GM18870 (cell line): Measurements from ENCODE around the gene EPHB2.
"Not testable (repeated sequence)": the region's sequence is repeated elsewhere in the genome, so short reads cannot be mapped to it uniquely, and the experiment has no call there.

Source experiments
- ATAC-seq: cut with Tn5 transposase; IDR thresholded peaks from one replicate; pipeline ENCODE4 v1.9.1; 2021; ENCODE audit warnings: moderate library complexity; ENCODE audit not compliant: unreplicated experiment

Gene EPHB2

DNA sequence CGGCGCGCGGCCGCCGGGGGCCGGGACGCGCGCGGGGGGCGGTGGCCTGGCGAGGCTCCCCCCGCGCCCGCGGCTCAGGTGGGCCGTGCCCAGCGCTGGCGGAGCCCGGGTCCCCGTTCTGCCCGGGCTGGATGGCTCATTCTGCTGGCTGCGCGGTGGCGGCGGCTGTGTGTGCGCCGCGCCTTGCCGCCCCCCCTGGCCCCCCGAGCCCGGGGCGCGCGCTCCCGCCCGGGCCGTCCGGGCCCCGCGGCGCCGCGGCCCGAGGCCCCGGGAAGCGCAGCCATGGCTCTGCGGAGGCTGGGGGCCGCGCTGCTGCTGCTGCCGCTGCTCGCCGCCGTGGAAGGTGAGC lies at the start of gene EPHB2:
Gene EPHB2 (plus strand): TSS at position 139 of the 349 bp plus-strand sequence. CDS start 144 bp downstream, at position 283.
- no peak for ATAC-seq

GRCh38 chr1:22661880-22662279 lies 48.8 kb upstream of the EPHB2 start:
- ATAC-seq, result no peak

GRCh38 chr1:22662318-22662717 lies 48.3 kb upstream of the EPHB2 start:
- ATAC-seq, result no peak

DNA sequence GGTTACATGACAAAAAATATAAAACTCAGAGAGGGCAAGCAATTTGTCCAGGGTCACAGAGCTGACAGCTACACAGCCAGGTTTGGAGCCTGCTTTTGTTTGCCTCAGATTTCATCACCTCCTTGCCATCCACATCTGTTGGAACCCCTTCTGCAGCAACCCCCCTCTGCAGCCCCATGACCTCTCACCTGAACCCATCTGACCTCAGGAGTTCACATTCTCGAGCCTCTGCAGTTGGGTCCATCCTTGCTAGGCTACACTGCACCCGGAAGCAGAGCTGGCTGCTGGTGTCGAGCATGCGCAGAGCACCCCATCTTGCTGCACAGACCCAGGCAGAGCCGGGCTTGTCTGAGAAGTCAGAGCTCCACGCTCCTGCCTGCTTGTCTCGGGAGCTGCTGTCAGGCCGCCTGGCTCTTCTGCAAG lies 47.6 kb upstream of the EPHB2 start:
- no peak for ATAC-seq

DNA sequence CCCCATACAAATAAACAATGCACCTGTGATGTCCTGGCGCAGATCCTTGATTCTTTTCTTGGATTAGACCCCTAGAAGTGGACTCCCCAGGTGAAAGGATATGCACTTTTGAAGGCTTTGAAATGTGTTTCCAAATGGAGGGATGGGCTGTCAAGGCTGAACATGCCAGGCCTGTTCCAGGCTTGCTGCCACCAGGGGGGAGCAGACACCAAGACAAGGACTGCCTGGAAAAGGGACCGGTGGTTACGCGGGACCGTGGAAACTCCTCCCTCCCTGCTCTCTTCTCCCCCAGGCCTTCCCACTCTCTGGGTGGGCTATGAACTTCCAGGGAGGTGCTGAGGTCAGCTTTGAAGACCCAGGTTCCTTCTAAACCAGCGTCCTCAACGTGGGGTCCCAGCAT lies 44.9 kb upstream of the EPHB2 start:
- ATAC-seq, result no peak

DNA sequence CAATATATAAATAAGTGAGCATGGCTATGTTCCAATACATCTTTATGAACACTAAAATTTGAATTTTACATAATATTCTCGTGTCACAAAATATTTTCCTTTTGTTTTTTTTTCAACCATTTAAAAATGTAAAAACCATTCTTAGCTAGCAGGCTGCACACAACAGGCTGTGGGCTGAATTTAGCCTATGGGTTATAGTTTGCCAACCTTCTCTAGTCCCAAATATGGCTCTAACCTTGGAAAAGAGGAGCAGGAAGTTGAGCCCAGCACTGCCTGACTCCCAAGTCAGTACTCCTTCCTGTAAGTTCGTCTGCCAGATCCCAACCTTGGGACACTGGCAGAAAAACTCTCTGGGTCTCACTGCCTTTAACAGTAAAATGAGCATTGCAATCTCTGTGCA lies 44.2 kb upstream of the EPHB2 start:
- ATAC-seq, result no peak

GRCh38 chr1:22668840-22669239 lies 41.8 kb upstream of the EPHB2 start:
- not testable (repeated sequence) for ATAC-seq

DNA sequence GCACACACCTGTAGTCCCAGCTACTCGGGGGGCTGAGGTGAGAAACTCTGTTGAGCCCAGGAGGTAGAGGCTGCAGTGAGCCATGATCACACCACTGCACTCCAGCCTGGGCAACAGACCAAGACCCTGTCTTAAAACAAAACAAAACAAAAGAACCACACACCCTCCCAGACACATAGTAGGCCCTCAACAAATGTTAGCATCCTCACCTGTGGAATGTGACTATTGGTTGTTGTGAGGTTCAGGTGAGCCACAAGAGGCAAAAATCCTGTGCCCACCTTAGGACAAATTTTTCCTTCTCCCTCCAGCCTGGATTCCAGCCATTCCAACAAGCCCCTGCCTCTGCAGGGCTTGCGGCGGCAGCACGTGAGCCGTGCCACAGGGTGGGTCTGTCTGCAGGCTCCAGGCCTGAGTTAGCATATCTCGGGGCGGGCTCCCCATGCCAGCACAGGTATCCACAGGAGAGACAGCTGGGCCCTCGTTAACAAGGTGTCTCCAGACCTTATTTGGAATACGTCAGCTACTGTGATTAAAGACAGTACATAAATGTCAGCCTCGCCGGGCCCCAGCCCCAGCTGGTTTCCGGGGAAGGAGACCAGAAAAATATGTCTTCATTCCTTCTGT lies 40.2 kb upstream of the EPHB2 start:
- ATAC-seq, result no peak

- no peak for ATAC-seq
These were observed 38.6 kb upstream of the EPHB2 start for GRCh38 chr1:22671999-22672398.

- ATAC-seq, result no peak
These were observed 36.9 kb upstream of the EPHB2 start for GRCh38 chr1:22673486-22674409.

- ATAC-seq, result no peak
These were observed 36.3 kb upstream of the EPHB2 start for GRCh38 chr1:22674410-22674749.

DNA sequence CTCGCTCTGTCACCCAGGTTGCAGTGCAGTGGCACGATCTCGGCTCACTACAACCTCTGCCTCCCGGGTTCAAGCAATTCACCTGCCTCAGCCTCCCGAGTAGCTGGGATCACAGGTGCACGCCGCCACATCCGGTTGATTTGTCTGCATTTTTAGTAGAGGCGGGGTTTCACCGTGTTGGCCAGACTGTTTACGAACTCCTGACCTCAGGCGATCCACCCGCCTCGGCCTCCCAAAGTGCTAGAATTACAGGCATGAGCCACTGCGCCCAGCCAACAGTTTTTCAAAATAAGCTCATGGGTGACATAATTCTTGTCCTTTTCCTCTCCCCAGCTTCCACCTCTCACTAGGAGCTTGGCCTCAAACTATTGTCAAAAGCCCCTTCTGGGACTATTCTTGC lies 34.5 kb upstream of the EPHB2 start:
- not testable (repeated sequence) for ATAC-seq

DNA sequence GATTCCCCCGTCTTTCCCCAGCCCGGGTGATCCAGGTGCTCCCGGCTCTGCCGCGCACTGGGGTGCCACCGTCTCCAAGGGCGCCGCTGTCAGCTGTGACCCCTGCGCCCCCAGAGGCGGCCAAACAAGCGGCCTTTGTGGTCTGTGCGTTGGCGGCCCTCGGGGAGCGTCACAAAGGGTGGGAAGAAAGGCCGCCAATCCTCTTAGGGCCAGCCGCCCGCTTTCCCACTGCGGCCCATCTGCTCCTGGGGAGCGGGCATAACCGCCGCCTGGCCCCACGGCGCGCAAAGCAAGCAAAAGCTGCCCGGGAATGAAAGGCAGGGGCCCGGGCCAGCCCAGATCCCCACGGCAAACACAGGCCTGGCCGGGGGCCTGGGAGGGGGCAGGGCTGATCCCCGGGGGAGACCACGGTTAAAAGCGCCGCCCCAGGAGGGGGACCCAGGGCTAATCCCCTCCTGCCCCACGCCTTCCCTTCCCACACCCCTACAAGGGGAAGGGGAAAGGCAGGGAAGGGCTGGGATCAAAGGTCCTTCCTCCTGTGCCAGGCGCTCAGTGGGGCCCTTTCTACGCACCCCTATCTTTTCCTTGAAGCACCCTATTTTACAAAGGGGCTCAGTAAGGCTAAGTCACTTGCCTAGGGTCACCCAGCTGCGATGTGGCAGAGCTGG lies 33.6 kb upstream of the EPHB2 start:
- no peak for ATAC-seq

DNA sequence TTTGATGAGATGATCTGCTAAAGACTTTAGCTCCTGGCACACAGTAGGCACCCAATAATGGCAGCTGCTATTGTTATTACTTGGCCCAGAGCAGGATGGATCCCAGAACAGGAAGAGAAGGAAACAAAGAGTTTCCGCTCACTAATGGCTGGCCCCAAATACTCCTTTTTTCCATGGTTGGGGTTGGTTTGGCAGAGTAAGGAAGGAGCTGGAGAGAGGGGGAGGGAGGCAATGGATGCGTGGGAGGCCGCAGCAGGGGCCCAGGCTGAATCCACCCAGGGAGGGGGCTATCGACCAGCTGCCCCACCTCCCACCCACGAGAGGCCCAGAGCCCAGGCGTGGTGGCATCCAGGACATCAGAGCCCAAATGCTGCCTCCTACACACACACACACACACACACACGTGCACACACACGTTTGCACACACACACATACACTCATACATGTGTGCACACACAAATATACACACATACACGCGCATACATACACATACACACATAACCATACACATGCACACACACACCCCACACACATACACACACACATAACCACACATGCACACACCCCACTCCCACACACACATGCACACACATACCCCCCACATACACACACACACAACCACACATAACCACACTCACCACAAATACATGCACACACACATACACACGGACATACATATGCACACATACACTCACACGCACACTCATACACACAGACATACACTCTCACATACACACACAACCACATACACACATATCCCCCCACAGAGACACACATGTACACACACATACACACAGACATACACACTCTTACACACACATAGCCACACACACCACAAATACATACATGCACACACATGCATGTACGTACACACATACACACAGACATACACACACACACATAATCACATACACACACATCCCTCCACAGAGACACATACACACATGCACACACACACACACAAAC lies 32.4 kb upstream of the EPHB2 start:
- ATAC-seq, result no peak

GRCh38 chr1:22680726-22681125 lies 29.9 kb upstream of the EPHB2 start:
- ATAC-seq, result no peak

DNA sequence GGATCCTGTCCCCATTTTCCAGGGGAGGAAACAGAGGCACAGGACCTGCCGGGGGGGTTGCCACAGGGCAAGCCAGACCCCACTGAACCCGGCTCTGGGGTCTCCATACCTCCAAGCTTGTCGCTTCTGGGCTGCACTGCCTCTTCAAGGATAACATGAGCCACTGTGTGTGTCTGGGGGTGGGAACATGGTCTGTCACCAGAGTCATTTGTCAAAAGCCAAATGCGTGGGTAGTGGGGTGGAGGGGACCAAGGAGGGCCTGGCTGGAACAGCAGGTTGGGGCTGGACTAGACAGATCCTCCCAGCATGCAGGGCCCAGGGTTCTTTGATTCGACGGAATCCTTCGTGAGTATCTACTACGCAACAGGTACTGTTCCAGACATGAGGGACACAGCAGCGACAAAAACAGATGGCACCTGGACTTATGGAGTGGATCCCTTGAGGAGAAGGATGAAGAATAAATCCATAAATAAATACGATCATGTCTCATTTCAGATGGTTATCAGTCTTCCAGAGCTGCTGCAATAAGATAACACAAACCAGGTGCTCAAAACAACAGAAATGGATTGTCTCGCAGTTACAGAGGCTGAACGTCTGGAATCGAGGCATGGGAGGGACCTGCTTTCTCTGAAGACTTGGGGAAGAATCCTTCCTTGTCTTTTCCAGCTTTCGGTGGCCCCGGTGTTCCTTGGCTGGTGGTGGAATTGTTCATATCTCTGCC lies 28.9 kb upstream of the EPHB2 start:
- no peak for ATAC-seq

- ATAC-seq, result no peak
These were observed 27.1 kb upstream of the EPHB2 start for GRCh38 chr1:22683547-22683946.

DNA sequence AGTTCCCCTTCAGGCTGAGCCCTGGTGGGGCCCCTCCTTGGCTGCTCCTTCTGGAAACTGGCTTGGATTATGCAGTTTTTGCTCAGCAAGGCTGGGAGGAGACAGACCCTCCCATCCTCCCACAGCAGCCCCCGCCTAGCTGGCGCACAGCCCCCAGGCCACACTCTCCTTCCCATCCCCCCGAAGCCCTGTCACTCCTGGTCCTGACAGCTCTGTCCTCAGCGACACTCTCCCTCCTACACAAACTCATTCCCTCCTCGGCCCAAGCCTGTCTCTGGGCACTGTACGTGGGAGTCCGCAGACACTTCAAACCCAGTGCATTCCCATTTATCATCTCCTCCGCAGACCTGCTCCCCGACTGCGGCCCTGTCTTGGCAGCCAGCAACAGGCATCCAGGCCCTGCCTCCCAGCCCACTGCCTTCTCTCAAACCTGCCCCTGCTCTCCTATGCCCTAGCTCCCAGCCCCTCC lies 25.0 kb upstream of the EPHB2 start:
- ATAC-seq, result no peak

GRCh38 chr1:22687191-22687590 lies 23.4 kb upstream of the EPHB2 start:
- ATAC-seq, result no peak

DNA sequence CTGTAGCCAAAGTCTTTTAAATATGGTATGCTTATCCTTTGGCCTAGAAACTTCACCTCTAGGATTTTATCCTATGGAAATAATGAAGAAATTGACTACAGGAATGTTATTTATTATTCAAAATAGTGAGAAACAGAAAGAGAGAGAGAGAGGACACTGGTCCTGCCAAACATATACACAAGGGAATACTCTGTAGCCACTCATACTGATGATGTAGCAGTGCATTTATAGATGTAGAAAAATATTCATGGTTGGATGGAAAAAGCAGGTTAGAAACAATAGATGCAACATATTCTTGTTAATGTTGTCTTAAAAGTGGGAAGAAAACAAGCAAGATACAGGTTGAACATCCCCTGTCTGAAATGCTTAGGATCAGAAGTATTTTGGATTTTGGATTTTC lies 22.2 kb upstream of the EPHB2 start:
- ATAC-seq, result no peak
